Activated T-cell treated with anti-CD3 and anti-CD28 coated beads for 24 hours (primary cell): ENCODE measurements around the gene JAK2.
"Not testable (repeated sequence)": the region's sequence is repeated elsewhere in the genome, so short reads cannot be mapped to it uniquely, and the experiment has no call there.

Source experiments
- DNase-seq: peaks from one replicate; pipeline ENCODE4 v3.0.0-alpha.2; 2020; ENCODE audit warnings: low read depth

The JAK2 gene

DNA sequence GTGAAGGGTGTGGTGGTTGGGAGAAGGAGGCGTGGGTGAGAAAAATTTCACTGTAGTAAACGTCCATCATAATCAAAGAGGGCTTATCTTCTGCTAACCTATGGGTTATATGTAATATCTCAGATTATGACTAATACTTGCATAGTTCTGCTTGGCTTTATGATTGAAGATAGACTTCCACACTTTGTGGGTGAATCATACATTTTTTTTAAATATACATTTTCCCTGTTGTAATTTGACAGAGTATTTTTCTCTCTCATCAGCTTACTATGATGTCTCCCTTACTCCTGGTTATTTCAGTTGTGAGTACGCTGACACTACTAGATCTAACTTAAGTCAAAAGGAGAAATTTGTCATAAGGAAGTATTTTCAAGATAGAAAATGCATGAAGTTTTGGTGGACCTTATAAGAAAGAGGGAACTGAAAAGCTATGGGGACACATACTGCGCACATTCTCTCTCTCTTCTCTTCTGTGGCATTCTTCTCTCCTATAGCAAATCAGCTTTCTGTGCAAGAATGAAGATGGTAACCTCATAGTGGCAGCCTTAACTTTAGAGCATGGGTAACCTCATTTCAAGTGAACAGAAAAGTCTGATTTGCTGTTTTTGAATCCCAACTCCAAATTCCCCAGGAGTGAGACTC lies 4.9 kb upstream of the JAK2 start:
- no peak for DNase-seq

DNA sequence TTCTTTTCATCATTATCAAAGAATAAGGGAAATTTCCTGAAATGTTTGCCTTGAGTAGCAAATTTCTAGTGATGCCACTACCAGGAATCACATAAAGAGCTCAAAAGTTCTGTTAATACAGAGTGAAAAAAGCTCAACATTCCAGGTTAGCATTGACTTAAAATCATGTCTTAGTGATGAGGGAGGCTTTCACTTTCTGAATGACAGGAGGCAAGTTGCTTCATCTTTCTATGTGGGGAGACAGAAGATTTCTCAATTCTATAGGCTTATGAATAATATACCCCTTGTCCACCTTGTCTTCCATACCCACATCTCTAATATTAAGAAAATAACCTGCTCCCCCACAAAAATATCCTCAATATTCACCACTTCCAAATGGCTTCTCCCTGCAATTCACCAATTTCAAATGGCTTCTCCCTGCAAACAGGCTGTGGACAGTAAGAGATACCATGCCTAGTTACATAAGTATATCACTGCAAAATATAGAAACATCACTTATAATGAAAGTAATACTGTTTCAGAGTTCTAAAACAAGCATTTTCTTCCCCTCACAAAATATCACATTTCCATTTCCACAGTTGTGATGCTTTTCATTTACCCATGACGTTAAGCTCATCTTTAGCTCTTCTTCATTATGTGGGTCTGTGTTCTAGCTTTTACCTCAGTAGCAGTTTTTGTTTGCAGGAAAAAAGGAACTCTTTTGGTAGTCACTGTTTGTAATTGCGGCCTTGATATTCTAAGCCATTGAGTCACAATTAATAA lies 2.2 kb upstream of the JAK2 start:
- no peak for DNase-seq

DNA sequence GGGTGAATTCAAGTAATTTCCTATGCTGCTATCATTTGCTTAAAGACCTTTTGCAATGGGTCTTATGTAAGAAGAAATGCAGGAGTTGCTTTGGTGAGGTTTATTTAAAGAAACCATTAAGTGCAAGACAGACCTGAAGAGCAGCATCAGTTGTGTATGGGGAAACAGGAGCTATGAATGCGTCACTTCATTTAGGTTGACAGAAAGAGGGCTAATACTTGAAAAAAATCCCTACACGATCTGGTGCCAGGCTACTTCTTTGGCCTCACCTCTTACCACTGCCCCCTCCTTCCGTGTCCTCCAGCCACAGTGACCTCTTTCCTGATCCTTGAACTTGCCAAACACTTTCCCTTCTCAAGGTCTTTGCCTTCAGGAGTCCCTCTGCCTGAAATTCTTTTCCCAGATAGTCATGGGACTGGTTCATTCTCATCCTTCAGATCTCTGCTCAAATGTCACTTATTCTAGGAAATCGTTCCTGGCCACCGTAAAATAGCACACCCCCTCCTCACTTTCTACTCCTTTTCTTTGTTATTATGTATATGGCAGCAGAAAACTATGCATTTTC lies 1.4 kb upstream of the JAK2 start:
- no peak for DNase-seq

GRCh38 chr9:4984171-4984620 lies 876 bp upstream of the JAK2 start:
- DNase-seq: no peak

DNA sequence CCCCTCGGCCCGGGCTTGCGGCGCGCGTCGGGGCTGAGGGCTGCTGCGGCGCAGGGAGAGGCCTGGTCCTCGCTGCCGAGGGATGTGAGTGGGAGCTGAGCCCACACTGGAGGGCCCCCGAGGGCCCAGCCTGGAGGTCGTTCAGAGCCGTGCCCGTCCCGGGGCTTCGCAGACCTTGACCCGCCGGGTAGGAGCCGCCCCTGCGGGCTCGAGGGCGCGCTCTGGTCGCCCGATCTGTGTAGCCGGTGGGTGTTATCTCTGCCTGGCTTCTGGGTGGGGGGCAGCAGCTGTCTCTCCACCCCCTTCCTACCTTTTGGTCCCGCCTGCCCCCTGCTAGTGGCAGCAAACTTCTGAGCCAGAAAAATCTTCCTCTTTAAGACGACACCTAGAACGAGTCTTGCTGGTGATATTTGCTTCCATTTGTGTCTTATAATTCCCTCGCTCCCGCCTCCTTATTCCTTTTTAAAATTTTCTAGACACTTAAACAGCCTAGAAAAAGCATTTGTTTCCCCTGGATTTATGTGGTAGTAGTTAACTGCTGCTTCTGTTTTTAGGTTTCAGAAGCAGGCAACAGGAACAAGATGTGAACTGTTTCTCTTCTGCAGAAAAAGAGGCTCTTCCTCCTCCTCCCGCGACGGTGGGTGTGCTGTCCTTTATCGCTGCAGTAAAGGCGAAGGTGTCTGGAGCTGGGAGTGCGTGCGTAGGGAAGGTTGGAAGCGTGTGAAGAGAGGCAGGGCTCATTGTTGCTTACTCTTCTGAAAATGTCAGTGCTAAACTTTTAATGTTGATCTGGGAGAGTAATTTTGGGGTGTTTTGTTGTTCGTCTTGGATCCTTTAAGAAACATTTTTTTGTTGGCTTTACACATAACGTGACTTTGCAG lies 554 bp downstream of the JAK2 start:
- DNase-seq: no peak

GRCh38 chr9:4986296-4986695 lies 1.2 kb downstream of the JAK2 start:
- DNase-seq: no peak

DNA sequence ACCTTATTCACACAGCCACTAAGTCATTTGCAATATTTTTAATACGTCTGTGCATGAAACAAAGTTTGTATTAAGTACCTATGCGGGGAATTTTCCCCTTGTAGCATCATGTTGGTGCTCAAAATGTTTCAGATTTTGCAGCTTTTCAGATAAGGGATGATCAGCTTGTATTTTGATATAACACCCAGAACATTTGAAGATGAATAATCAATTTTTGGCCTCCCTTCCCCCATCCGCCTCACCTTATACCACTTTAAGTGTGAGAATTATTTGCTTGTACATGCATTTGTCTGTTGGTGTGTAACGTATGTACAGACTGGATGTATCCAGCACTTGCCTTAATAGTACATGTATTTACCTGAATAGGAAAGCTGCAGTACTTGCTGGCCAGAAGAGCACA lies 1.7 kb downstream of the JAK2 start:
- no peak for DNase-seq

- peak; percentile 44 for DNase-seq
Observed at GRCh38 chr9:4987961-4988421, 2.9 kb downstream of the JAK2 start.

DNA sequence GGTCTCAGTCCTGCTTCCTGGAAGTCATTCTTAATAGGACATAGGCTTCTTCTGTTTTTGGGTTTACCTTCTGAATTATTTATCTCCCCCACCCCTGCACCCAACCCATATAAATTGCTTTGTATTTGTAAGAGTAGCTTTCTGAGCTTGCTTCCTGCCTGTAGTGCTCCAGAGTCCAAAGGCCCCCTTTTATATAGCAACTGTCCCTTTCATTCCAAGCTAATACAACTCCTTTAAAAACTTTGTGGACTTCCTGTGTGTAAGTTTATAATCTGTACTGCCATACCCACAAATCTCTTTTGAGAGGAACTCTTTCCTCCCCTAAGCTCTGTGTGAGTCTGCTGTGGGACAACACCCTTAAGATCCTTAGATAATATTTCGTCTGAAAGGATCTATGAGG lies 7.8 kb downstream of the JAK2 start:
- DNase-seq: no peak

DNA sequence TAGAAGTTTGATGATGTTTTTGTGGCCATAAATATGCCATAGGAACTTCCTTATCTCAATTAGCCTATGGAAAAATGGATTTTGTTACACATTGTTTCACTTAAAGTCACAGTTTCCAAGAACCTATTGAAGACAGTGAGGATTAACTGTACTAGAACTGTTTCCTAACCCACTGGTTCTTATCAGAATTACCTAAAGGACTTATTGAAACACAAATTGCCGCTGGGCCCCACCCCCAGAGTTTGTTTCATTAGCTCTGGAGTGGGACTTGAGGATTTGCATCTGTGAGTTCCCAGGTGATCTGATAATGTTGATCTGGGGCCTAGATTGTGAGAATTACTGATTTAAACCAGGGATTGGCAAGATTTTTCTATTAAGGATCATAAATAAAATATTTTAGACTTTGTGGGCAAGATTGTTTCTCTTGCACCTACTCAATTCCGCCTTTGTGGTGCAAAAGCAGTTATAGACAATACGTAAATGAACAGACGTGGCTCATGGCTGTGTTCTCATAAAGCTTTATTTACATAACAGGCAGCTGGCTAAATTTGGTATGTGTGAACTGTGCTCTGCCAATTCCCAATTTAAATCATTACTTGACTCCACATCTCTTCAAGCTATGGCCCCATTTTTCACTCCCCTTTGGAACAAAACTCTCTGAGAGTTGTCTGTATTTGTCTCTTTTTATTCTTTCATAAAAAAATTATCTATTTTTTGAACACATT lies 9.3 kb downstream of the JAK2 start:
- no peak for DNase-seq

GRCh38 chr9:4997196-4997595 lies 12.1 kb downstream of the JAK2 start:
- no peak for DNase-seq

DNA sequence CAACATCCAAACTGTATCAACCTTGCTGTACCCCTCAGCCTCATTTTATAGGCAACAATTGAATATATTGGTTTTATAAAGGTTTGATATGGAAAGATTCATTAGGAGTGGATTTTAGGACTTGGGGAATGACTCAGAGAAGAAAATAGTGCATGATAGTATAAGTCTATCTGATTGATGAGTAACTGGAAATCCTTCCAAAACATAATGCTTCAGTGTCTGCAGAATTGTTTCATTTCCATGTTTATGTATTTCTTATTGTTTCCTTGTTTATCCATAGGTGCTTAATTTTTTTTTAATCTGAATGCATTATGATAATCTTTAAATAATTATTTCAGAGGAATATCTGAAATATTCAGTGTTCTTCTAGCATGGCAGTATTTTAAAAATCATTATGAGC lies 12.6 kb downstream of the JAK2 start:
- DNase-seq: no peak

GRCh38 chr9:5002811-5003210 lies 17.7 kb downstream of the JAK2 start:
- DNase-seq: no peak

- no peak for DNase-seq
Observed at GRCh38 chr9:5004481-5004880, 19.4 kb downstream of the JAK2 start.

- DNase-seq: no peak
Observed at GRCh38 chr9:5008202-5008601, 23.1 kb downstream of the JAK2 start.

- DNase-seq: no peak
Observed at GRCh38 chr9:5013374-5013773, 28.3 kb downstream of the JAK2 start.

- no peak for DNase-seq
Observed at GRCh38 chr9:5015934-5016333, 30.9 kb downstream of the JAK2 start.

GRCh38 chr9:5025416-5025815 lies 40.3 kb downstream of the JAK2 start:
- no peak for DNase-seq

GRCh38 chr9:5031941-5032340 lies 46.9 kb downstream of the JAK2 start:
- not testable (repeated sequence) for DNase-seq

- no peak for DNase-seq
Observed at GRCh38 chr9:5040730-5041389, 55.8 kb downstream of the JAK2 start.
